B cell (primary cell): ENCODE data around the gene MYO1C.

Source experiments
- EZH2 ChIP-seq: IDR thresholded peaks from 2 replicates; pipeline ENCODE4 v1.6.1; 2012; ENCODE audit warnings: borderline replicate concordance, low read depth, mild to moderate bottlenecking, moderate library complexity, low read length; ENCODE audit not compliant: insufficient read depth, poor library complexity, severe bottlenecking
- TF ChIP-seq, protein P1 (sequence below): fragments of 200-600 bp; IDR thresholded peaks from one replicate; pipeline ENCODE4 v1.8.0; 2022; ENCODE audit warnings: antibody characterized with exemption, mild to moderate bottlenecking

DNA sequence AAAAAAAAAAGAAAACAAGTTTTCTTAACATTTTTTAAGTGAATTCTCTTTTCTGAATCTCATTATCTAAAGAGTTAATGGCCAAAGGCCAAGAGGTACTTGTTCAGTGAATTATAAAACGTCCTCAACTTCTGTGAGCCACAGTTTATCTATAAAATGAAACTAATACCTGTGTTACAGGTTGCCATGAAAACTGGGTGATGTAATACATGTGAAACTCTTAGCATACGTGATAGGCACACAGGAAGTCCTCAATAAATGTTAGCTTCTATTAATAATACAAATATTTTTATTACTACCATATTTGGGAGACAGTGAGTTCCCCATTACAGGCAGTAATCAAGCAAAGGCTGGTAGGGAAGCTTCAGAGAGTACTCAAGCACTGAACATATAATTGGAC lies 37.4 kb upstream of the MYO1C start:
- TF ChIP-seq, protein P1, sequence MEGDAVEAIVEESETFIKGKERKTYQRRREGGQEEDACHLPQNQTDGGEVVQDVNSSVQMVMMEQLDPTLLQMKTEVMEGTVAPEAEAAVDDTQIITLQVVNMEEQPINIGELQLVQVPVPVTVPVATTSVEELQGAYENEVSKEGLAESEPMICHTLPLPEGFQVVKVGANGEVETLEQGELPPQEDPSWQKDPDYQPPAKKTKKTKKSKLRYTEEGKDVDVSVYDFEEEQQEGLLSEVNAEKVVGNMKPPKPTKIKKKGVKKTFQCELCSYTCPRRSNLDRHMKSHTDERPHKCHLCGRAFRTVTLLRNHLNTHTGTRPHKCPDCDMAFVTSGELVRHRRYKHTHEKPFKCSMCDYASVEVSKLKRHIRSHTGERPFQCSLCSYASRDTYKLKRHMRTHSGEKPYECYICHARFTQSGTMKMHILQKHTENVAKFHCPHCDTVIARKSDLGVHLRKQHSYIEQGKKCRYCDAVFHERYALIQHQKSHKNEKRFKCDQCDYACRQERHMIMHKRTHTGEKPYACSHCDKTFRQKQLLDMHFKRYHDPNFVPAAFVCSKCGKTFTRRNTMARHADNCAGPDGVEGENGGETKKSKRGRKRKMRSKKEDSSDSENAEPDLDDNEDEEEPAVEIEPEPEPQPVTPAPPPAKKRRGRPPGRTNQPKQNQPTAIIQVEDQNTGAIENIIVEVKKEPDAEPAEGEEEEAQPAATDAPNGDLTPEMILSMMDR: no peak
- no peak for TF ChIP-seq EZH2
